ENCODE measurements around the gene MC1R.

DNA sequence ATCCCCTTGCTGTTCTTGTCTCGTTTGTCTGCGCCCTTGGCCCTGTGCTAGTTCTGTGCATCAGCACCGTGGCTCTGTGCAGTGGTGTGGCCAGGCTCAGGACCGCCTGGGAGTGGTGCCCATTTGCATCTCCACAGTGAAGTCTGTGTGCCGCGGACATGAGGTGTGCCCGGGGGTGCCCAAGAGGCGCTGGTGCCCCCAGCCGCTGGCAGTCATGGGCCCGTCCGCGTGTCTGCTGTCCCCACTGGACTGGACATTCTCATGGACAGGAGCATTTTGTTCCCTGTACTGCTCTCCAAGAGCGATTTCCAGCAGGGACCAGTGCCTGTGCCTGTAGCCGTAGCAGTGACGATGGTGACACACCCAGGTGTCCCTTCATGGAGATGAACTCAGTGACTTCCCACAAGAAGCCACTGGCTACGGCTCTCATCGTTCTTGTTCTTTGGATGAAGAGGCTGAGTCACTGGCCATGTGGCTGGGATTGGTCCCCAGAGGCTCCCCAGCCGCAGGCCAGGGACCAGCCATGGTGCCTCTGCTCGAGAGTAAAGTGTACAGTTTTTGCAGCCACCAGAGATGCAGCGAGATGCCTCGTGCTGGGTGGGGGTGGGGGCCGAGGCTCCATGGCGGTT is 13.0 kb upstream of the MC1R start:
- TF ChIP-seq, protein P1, sequence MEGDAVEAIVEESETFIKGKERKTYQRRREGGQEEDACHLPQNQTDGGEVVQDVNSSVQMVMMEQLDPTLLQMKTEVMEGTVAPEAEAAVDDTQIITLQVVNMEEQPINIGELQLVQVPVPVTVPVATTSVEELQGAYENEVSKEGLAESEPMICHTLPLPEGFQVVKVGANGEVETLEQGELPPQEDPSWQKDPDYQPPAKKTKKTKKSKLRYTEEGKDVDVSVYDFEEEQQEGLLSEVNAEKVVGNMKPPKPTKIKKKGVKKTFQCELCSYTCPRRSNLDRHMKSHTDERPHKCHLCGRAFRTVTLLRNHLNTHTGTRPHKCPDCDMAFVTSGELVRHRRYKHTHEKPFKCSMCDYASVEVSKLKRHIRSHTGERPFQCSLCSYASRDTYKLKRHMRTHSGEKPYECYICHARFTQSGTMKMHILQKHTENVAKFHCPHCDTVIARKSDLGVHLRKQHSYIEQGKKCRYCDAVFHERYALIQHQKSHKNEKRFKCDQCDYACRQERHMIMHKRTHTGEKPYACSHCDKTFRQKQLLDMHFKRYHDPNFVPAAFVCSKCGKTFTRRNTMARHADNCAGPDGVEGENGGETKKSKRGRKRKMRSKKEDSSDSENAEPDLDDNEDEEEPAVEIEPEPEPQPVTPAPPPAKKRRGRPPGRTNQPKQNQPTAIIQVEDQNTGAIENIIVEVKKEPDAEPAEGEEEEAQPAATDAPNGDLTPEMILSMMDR (IDR thresholded peaks at IDR 0.05 in 2 of 3, conservative IDR thresholded peaks at IDR 0.05 in 1 of 3; ENCODE audit: borderline replicate concordance in 1 of 3, insufficient read depth in 1 of 3, low read depth in 2 of 3, low read length in 2 of 3), result no peak
- TF ChIP-seq MAX (IDR thresholded peaks at IDR 0.05) (no peak), POLR2A (IDR thresholded peaks at IDR 0.05; ENCODE audit: borderline replicate concordance, extremely low read depth, insufficient read depth, insufficient read length) (no peak), YY1 (IDR thresholded peaks at IDR 0.05; ENCODE audit: extremely low read depth, insufficient replicate concordance, low read depth, low read length) (no peak), JUND (IDR thresholded peaks at IDR 0.05) (no peak), RAD21 (IDR thresholded peaks at IDR 0.05; ENCODE audit: low read depth) (no peak), CEBPB (IDR thresholded peaks at IDR 0.05; ENCODE audit: low read depth) (no peak), CBX3 (IDR thresholded peaks at IDR 0.05; ENCODE audit: low read depth) (no peak), EZH2 (IDR thresholded peaks at IDR 0.05) (no peak), SRF (IDR thresholded peaks at IDR 0.05; ENCODE audit: low read depth) (no peak)
- TF ChIP-seq, protein P2, sequence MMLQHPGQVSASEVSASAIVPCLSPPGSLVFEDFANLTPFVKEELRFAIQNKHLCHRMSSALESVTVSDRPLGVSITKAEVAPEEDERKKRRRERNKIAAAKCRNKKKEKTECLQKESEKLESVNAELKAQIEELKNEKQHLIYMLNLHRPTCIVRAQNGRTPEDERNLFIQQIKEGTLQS (IDR thresholded peaks at IDR 0.05), result no peak
- TF ChIP-seq, protein P3, sequence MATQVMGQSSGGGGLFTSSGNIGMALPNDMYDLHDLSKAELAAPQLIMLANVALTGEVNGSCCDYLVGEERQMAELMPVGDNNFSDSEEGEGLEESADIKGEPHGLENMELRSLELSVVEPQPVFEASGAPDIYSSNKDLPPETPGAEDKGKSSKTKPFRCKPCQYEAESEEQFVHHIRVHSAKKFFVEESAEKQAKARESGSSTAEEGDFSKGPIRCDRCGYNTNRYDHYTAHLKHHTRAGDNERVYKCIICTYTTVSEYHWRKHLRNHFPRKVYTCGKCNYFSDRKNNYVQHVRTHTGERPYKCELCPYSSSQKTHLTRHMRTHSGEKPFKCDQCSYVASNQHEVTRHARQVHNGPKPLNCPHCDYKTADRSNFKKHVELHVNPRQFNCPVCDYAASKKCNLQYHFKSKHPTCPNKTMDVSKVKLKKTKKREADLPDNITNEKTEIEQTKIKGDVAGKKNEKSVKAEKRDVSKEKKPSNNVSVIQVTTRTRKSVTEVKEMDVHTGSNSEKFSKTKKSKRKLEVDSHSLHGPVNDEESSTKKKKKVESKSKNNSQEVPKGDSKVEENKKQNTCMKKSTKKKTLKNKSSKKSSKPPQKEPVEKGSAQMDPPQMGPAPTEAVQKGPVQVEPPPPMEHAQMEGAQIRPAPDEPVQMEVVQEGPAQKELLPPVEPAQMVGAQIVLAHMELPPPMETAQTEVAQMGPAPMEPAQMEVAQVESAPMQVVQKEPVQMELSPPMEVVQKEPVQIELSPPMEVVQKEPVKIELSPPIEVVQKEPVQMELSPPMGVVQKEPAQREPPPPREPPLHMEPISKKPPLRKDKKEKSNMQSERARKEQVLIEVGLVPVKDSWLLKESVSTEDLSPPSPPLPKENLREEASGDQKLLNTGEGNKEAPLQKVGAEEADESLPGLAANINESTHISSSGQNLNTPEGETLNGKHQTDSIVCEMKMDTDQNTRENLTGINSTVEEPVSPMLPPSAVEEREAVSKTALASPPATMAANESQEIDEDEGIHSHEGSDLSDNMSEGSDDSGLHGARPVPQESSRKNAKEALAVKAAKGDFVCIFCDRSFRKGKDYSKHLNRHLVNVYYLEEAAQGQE (IDR thresholded peaks at IDR 0.05; ENCODE audit: low read depth), result no peak
